Stimulated activated CD4-positive, alpha-beta T cell treated with anti-CD3 and anti-CD28 coated beads, Interleukin-15, amount 100 ng/mL, for 1 hour (primary cell): ENCODE measurements around the gene ENOPH1.
"Not testable (repeated sequence)": the region's sequence is repeated elsewhere in the genome, so short reads cannot be mapped to it uniquely, and the experiment has no call there.

Experiments
- DNase-seq, 2 donors: peaks; one replicate each; pipeline ENCODE4 v3.0.0-alpha.2; 2020; ENCODE audit warnings: low read depth in 1 of 2, low spot score in 1 of 2

ENOPH1 gene

DNA sequence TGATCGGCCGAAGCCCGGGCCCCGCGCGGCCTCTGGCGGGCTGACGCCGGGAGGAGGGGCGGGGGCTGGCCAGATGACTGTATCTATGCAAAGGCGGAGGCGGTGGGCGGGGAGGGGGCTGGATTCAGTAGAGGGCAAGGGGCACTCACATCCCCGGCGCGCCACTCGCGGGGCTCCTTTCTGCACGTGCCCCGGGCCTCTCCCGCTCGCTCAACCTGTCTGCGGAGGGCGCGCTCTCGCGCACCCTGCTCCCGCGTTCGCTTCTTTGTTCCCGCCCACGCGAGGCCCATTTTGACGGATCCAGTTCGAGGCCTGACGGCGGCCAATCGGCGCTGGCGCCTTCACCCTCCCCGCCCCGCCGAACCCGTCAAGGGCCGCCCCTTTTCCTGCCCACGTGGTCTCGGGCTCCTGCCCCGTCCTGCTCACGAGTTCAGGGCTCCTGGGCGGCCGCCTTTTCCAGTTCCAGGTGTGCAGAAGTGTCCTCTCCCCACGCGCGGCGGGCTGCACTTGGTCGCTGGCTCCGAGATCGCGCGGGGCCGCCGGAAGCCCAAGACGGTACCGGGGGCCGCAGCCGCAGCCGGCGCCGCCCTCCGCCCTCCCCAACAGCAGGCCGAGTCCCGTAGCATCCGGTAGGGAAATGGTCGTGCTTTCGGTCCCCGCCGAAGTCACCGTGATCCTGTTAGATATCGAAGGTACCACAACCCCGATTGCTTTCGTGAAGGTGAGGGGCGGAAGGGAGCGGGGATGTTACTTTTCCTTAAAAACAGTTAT is at the start of gene ENOPH1, which contains the start of gene HNRNPDL:
TSS of gene ENOPH1 (plus strand) at position 398 of the 771 bp plus-strand sequence. CDS start at position 638, 240 bp downstream.
TSS of gene HNRNPDL (minus strand) at position 270 of the 771 bp plus-strand sequence. CDS start 772 bp downstream, outside the sequence.
- peak; percentile 91 to 99 for DNase-seq

DNA sequence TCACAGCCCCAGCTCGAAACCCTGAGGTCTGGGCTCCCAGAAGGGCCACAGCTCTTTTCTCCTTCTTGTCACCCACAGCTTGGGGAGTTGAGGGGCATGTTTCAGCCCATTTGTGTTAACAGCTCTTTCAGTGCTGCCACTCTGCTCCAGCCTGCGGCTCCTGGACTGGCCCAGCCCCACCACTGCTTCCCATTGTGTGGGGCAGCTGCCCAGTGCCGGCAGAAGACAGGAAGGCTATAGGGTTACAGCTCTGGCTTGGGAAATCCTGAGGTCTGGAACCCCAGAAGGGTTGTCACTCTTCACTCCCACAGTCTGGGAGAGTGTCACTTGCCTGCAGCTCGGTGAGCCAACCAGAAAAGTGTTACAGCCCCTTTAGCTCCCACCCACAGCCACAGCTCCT is 49.6 kb upstream of the ENOPH1 start:
- DNase-seq = no peak

DNA sequence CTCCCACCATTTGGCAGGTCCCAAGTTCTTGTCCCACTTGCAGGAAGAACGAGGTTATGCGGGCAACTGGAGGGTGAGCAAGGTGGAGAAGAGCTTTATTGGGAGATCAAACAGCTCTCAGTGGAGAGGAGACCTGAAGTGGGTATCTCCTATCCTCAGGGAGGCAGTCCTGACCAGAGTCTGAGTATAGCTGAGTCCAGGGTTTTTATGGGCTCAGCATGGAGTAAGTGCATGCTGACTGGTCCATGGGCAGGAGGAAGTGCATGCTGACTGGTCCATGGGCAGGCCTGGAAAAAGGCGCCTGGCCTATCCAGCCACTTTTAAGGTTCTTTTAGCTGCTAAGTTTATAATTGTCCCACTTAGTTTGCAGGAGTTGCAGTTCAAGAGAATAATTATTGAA is 49.2 kb upstream of the ENOPH1 start:
- no peak for DNase-seq

DNA sequence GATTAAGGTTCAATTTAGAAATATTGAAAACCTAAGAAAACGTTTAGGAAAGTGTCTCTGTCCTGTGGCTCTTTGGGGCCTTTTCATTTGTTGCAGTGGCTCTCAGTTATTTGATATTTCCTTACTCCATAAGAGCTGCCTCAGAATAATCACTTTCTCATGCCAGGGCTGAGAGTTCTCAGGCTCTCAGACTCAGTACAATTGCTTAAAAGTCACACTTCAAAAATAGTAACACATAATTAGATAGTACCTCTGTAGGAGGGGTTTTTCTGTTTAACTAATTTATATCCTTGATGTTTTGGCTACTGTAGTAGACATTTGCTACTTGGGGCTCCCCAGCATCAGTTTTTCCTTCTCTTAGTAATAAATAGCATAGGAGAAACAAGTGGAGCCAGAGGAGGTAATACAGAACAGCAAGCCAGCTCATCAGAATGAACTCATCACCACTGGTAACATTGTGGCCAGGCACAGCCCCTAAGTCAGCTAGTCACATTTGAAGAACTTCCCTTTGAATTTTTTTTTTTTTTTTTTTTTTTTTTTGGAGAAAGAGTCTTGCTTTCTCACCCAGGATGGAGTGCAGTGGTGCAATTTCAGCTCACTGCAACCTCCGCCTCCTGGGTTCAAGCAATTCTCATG is 48.6 kb upstream of the ENOPH1 start:
- no peak for DNase-seq

DNA sequence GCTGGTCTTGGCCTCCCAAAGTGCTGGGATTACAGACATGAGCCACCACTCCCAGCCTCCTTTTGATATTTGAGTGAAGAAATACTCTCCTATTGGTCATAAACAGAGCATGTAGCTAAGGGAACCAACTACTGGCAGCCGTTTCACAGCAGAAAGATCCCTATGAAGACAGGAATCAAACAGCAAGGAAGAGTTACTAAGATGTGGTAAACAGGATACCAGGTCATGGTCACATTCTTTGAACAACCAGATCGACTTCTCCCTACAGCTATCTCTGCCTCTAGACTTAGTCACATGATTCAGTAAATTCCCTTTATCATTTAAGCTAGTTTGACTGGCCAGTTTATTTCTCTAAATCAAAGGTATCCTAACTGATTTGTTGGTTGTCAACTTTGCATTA is 47.6 kb upstream of the ENOPH1 start:
- no peak for DNase-seq

DNA sequence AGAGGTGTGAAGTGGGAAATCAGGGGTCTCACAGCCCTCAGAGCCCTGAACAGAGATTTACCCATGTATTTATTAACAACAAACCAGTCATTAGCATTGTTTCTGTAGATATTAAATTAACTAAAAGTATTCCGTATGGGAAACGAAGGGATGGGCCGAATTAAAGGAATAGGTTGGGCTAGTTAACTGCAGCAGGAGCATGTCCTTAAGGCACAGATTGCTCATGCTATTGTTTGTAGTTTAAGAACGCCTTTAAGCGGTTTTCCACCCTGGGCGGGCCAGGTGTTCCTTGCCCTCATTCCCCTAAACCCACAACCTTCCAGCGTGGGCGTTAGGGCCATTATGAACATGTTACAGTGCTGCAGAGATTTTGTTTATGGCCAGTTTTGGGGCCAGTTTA is 44.1 kb upstream of the ENOPH1 start:
- DNase-seq = not testable (repeated sequence)

DNA sequence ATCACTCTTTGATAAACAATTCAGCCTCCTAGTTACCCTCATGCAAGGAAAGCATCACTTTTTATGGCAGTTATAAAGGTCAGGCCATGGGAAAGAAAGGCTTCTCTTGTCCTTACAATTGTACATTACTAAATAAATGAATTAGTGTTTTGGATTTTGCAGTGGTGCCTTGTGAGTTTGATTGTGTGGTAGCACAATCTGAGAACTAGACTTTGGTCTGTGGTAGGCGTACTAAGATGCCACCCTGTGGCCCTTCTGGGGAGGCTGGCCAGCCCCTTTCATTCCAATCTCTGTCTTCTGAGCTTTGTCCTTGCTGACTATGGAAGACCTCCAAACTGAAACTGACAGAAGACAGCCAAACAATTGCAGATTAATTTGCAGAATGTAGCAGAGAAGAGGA is 42.0 kb upstream of the ENOPH1 start:
- DNase-seq = no peak

DNA sequence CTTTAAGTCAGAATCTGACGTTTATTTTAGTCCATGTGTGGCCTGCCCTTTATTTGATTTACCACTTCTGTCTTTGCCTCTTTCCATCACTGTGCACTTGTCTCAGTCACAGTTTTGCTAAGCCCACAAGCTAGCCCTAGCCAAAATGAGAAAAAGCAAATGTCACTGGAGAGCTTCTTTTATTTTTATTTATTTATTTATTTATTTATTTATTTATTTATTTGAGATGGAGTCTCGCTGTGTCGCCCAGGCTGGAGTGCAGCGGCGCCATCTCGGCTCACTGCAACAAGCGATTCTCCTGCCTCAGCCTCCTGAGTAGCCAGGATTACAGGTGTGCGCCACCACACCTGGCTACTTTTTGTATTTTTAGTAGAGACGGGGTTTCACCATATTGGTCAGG is 40.3 kb upstream of the ENOPH1 start:
- DNase-seq = not testable (repeated sequence)

DNA sequence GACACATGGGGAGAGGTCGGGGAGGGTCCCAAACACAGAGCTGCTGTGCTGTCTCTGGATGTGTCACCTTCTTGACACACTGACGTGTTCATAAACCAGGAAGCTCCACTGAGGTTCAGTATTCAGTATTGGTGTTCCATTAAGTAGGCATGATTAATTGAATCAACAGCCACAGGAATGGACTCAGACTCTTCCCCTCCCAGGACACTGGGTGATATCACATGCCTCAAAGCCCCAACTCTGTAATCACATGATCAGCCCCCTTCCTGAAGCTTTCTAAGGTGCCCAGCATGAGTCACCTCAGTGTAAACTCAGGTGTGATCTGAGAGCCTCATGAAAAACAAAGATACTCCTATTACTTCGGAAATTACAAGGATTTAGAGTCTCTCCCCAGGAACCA is 35.5 kb upstream of the ENOPH1 start:
- no peak for DNase-seq

DNA sequence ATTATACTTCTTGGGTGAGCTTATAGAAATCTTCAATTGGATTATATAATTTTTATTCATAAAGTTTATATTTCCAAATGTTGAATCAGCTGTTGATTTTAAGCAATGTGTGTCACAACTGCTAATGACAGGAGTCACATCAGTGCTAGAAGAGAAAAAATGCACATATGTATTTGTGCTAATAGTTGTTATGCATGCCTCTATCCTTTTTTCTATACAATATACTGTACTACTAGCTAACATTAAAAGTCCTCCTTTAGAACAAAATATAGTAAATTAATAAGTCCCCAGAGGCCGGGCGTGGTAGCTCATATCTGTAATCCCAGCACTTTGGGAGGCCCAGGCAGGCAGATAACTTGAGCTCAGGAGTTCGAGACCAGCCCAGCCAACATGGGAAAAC is 32.9 kb upstream of the ENOPH1 start:
- DNase-seq = no peak

DNA sequence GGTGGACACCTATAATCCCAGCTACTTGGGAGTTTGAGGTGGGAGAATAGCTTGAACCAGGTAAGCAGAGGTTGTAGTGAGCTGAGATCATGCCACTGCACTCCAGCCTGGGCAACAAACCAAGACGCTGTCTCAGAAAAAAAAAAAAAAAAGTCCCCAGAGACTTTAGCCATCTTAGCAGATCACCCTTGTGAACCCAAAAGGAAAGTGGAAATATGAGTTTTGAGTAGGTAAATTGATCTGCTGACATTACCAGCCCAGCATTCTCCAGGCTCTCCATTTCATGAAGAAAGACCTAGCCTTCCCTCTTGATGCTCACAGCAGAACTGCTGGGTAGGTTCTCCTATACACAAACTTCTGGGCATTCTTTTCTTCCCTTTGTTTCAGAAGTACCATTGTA is 32.1 kb upstream of the ENOPH1 start:
- DNase-seq = no peak

DNA sequence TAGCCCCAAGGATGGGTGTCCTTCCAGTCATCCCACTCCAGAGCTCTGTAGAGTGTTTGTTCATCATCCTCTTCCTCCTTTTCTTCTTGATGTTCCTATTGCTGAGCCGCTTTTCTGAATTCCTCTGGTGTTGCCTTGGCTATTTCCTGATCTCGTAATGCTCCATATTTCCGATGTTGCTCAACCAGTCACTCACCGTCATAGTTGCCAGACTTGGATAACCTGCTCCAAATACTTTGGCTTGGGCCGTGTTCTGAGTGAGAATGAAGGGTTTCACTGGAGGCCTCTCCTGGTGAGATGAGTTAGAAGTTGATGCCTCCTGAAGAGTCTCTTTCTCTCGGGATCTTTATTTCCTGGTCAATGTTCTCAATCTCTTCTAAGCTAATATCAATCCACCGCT is 28.8 kb upstream of the ENOPH1 start:
- DNase-seq = no peak

DNA sequence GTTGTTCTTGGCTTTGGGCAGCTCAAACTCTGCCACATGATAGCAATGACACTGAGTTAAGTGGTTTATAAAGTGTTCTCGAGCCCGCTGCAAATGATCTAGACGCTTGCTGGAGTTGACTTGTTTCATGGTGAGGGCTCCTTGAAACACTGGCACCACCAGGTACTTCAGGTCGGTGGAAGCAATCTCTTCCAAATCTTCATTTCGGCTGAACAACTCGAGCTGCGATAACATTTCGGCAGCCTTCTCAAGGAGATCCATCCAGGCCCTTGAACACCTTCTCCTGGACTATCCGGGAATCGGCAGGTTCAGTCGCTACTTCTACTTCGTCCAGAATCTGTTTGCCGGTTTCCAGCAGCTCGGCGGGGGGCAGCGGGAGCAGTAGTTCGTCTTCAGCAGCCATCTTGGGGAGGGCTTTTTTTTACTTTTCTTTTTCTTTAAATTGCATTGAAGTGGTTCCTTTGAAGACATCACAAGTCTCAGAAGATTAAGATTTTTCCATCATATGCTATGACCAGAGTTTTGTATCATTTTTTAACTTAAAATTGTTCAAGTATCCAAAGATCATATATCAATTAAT is 28.1 kb upstream of the ENOPH1 start:
- DNase-seq = no peak

DNA sequence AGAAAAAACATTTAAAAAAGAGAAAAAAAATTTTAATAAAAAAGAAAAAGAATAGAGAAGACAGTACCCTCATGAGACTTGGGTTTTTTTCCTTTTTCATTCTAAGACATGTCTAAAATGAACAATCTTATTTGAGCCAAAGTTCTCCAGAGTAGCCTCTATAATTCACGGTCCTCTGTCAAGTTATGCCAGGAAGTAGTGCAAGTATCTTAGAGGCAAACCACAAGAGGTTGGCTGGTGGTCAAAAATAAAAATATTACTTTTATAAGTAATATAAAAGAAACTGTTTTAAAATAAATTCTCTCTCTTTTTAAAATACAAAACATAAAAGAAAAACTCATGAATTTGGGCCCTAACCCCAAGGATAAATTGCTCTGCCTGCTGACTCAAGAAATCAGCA is 26.7 kb upstream of the ENOPH1 start:
- DNase-seq = no peak

DNA sequence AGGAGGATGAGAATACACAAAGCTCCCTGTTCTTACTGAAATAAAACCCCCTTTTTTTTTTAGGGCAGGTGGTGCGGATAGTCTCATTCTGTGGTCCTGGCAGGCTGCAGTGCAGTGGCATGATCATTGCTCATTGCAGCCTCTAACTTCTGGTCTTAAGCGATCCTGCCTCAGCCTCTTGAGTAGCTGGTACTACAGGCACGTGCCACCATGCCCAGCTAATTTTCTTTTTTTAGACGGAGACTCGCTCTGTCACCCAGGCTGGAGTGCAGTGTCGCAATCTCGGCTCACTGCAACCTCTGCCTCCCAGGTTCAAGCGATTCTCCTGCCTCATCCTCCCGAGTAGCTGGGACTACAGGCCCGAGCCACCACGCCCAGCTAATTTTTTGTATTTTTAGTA is 15.3 kb upstream of the ENOPH1 start:
- not testable (repeated sequence) for DNase-seq

DNA sequence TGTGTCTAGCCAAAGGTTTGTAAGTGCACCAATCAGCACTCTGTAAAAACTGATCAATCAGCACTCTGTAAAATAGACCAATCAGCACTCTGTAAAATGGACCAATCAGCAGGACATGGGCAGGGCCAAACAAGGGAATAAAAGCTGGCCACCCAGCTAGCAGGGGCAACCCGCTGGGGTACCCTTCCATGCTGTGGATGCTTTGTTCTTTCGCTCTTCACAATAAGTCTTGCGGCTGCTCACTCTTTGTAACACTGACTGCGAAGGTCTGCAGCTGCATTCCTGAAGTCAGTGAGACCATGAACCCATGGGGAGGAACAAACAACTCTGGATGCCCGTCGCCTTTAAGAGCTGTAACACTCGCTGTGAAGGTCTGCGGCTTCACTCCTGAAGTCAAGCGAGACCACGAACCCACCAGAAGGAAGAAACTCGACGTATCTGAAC is 14.4 kb upstream of the ENOPH1 start:
- DNase-seq = no peak

DNA sequence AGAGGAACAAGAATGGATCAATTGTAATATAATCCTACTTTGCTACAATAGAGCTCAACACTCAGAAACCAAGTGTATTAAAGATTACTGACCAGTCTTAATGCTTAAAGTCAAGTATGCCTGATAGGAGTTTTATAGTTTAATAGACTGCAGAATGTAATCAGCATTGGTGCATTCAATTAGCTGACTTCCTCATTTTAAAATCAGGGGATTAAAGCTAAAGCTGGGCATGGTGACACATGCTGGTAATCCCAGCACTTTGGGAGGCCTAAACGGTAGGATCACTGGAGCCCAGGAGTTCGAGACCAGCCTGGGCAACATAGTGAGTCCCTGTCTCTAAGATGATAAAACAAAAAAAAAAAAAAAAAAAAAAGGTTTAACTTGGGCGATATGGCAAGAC is 10.9 kb upstream of the ENOPH1 start:
- no peak for DNase-seq

DNA sequence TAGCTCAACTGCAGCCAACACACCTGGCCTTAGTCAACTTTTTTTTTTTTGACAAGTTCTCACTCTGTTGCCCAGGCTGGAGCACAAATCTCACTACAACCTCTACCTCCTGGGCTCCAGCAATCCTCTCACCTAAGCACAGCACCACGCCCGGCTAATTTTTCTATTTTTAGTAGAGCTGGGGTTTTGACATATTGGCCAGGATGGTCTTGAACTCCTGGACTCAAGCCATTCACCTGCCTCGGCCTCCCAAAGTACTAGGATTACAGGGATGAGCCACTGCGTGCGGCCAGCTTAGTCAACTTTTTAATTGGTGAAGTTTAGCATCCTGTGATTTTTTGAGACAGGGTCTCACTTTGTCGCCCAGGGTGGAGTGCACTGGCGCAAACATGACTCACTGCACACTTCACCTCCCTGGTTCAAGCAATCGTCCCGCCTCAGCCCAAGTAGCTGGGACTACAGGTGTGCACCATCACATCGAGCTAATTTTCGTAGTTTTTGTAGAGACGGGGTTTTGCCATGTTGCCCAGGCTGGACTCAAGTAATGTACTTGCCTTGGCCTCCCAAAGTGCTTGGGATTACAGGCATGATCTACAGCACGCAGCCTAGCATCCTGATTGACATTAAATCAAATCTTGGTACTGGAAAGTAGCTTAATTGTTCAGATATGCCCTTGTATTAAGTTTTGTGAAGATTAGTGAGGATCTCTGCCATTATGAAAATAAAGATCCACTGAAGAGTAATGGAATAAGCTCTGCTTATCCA is 8.4 kb upstream of the ENOPH1 start:
- no peak for DNase-seq

DNA sequence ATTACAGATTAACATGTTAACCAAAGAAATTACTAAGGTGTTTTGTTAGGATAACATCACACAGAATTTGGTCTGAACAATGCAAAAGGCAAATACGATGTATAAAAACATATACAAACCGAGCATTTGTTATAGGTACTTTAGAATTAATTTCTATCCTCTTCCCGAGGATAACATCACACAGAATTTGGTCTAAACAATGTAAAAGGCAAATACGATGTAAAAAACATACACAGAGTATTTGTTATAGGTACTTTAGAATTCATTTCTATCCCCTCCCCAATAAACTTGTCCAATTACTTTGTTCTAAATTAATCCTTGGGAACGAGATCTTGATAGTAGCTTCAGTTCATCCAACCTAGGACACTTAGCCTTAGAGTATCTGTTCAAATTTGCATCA is 7.8 kb upstream of the ENOPH1 start:
- no peak for DNase-seq

DNA sequence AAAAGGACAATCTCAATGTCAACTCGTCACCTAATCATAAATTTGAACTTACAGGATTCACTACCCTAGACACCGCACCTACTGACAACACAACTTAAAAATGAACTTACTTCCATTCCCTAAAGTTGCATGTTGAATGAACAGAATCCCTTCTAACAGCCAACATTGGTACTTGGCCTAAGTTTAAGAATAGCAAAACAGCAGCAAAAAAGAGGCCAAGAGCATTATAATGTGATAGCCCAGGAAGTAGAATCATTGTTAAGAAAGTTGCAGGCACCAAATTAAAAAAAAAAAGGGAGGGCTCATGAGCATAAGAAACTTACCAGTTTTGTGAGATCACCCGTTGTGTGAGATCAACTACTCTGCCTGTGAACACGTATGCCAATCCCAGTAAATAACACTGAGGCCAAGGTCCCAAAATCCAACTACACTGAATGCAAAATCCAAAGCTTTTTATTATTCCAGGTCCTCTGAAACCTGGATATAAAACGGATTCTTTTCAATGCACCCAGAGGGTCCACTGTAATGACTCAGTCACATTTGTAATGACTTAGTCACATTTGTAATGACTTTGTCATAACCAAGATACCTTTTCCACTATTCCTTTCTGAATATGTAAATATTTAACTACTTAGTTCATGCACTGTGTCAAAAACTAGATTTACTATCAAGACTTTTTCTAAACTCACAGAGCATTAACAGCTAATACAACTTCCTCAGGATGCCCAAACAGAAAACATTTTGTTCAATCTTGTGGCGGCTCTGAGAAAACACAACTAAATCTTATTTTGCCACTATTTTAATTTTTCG is 6.9 kb upstream of the ENOPH1 start:
- DNase-seq = no peak

DNA sequence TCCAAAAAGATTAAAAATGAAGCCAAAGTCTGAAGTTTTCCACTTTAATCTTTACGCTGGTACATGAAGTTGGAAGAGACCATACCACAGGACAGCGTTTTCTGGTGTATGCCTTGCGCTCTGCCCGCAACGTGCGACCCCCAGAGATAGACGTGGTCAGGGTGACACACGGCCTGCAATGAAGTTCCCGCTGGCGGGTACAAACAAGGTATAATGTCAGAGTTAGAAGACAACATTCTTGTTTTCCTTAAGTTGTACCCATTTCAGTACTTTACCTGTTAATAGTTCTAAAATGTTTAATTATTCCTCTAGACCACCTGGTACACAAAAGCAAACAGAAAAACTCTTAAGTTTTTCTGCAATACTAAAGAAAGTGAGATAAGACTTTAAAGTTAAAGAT is 4.9 kb upstream of the ENOPH1 start:
- DNase-seq = no peak
